SK-N-SH treated with all-trans-retinoic acid at 6 μM for 48 hours (cell line): ENCODE data around the gene PABPN1L.

Experiments used
- ATAC-seq: fragments of 200-7000 bp; cut with Tn5 transposase; 3 replicates; pipeline ENCODE4 v1.9.1; 2020; ENCODE audit warnings: mild to moderate bottlenecking, moderate library complexity
- ARNTL ChIP-seq: fragments of 450-650 bp; formaldehyde crosslinking; IDR thresholded peaks from 2 replicates; pipeline ENCODE4 v1.5.0; 2020; ENCODE audit warnings: low read depth, mild to moderate bottlenecking, moderate library complexity, borderline replicate concordance
- BACH2 ChIP-seq: fragments of 250-450 bp; sonication (Bioruptor Pico); IDR thresholded peaks from 2 replicates; pipeline ENCODE4 v1.9.0; 2021; ENCODE audit warnings: mild to moderate bottlenecking, borderline replicate concordance
- CSDC2 ChIP-seq: fragments of 250-450 bp; sonication (Bioruptor Pico); IDR thresholded peaks from 2 replicates; pipeline ENCODE4 v1.5.0; 2020; ENCODE audit warnings: mild to moderate bottlenecking, moderate library complexity
- ESRRG ChIP-seq: fragments of 250-450 bp; sonication (Bioruptor Pico); IDR thresholded peaks from 2 replicates; pipeline ENCODE4 v1.6.1; 2021; ENCODE audit warnings: mild to moderate bottlenecking
- OSR1 ChIP-seq: fragments of 250-450 bp; sonication (Bioruptor Pico); IDR thresholded peaks from 2 replicates; pipeline ENCODE4 v1.8.0; 2022; ENCODE audit warnings: moderate library complexity, mild to moderate bottlenecking, inconsistent platforms
- PPARA ChIP-seq: fragments of 250-450 bp; sonication (Bioruptor Pico); IDR thresholded peaks from 2 replicates; pipeline ENCODE4 v1.5.0; 2020; ENCODE audit warnings: mild to moderate bottlenecking, borderline replicate concordance
- TCF4 ChIP-seq: fragments of 250-450 bp; sonication (Bioruptor Pico); IDR thresholded peaks from 2 replicates; pipeline ENCODE4 v1.8.0; 2021; ENCODE audit warnings: mild to moderate bottlenecking, moderate library complexity, borderline replicate concordance
- TOX ChIP-seq: fragments of 250-450 bp; sonication (Bioruptor Pico); IDR thresholded peaks from 2 replicates; pipeline ENCODE4 v1.8.0; 2021; ENCODE audit warnings: mild to moderate bottlenecking, moderate library complexity, borderline replicate concordance
- ZC3H10 ChIP-seq: fragments of 250-450 bp; sonication (Bioruptor Pico); IDR thresholded peaks from 2 replicates; pipeline ENCODE4 v1.5.1; 2021; ENCODE audit warnings: mild to moderate bottlenecking, moderate library complexity
- ZFP30 ChIP-seq: fragments of 450-650 bp; formaldehyde crosslinking; IDR thresholded peaks from 2 replicates; pipeline ENCODE4 v1.5.0; 2022; ENCODE audit warnings: mild to moderate bottlenecking, moderate library complexity
- ZNF565 ChIP-seq: fragments of 450-650 bp; formaldehyde crosslinking; conservative IDR thresholded peaks from 2 replicates; pipeline ENCODE4 v1.5.0; 2020; ENCODE audit warnings: low read depth, mild to moderate bottlenecking, moderate library complexity
- ZNF70 ChIP-seq: fragments of 450-650 bp; formaldehyde crosslinking; IDR thresholded peaks from 2 replicates; pipeline ENCODE4 v1.5.0; 2020; ENCODE audit warnings: mild to moderate bottlenecking, moderate library complexity
- ZNF8 ChIP-seq: fragments of 450-650 bp; formaldehyde crosslinking; IDR thresholded peaks from 2 replicates; pipeline ENCODE4 v1.5.0; 2020; ENCODE audit warnings: mild to moderate bottlenecking, moderate library complexity
- TF ChIP-seq, protein P1 (sequence below): fragments of 250-450 bp; sonication (Bioruptor Pico); IDR thresholded peaks from 2 replicates; pipeline ENCODE4 v1.8.0; 2020; ENCODE audit warnings: mild to moderate bottlenecking, moderate library complexity, borderline replicate concordance
- TF ChIP-seq, protein P2 (sequence below): fragments of 250-450 bp; sonication (Bioruptor Pico); IDR thresholded peaks from 2 replicates; pipeline ENCODE4 v1.8.0; 2021; ENCODE audit warnings: low read depth, mild to moderate bottlenecking, moderate library complexity, borderline replicate concordance
- TF ChIP-seq, protein P3 (sequence below): fragments of 250-450 bp; sonication (Bioruptor Pico); IDR thresholded peaks from 2 replicates; pipeline ENCODE4 v1.5.1; 2021; ENCODE audit warnings: mild to moderate bottlenecking, moderate library complexity
- TF ChIP-seq, protein P4 (sequence below): fragments of 250-450 bp; sonication (Bioruptor Pico); IDR thresholded peaks from 2 replicates; pipeline ENCODE4 v1.5.0; 2020; ENCODE audit warnings: mild to moderate bottlenecking, moderate library complexity
- TF ChIP-seq, protein P5 (sequence below): fragments of 250-450 bp; sonication (Bioruptor Pico); IDR thresholded peaks from 2 replicates; pipeline ENCODE4 v1.5.1; 2020; ENCODE audit warnings: low read depth, mild to moderate bottlenecking, moderate library complexity

PABPN1L gene

DNA sequence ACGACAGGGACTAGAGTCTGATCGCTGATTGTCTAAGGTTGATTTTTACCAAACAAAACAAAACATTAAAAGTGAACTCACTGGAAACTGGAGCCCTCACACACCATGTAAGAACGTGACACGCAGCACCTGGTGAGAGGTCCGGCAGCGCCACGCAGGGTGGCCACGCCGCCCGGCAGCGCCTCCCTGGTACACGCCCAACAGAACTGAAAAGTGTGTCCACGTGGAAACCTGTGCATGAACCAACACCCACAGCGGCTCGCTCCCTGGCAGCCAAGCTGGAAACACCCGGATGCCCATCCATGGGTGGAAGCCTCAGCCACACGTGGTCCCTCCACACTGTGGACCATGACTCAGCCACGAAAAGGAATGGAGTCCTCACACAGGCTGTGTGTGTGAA is 18.8 kb downstream of the PABPN1L start:
- ATAC-seq, result no peak
- TF ChIP-seq ZC3H10 (CRISPR knock-in tag) (no peak), PPARA (no peak)

DNA sequence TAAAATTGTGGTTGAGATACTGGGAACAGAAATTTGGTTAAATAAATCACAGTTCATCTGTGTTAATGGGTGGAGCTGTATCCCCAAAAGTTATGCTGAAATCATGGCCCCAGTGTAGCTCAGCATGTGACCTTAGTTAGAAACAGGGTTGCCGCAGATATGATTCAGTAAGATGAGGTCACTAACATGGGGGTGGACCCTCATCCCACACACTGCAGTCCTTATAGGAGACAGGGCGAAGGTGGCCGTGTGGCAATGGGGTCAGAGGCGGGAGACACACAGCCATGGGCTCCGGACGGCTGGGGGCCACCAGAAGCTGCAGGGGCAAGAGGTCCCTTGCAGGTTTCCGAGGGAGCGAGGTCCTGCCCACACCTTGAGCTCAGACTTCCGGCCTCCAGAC is 20.4 kb downstream of the PABPN1L start:
- TF ChIP-seq TOX (CRISPR knock-in tag) (no peak), ZNF70 (no peak), ESRRG (CRISPR knock-in tag) (no peak), ZNF8 (CRISPR knock-in tag) (no peak)
- ATAC-seq, result no peak

DNA sequence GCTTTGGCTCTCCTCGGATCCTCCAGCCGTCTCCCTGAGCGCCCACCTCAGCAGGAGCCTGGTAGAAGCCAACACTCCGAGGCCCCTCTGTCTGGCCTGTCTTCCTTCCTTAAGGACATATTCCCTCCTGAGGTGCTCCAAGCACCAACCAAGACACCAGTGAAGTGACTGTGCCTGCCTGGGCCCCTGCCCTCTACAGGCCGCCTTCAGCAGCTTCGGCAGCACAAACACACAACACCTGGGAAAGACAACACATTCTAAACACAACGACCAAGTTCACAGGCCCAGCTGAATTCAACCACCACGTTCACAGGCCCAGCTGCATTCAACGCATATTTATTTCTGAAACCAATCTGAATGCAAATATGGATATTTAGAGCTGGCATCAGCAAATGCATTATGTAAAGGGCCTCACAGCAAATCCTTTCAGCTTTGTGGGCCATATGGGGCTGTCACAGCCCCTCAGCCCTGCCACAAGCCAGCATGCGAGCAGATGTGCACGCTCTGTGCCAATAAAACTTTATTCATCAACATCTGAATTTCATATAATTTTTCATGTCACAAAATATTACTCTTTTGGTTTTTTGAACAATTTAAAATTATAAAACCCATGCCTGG is 21.9 kb downstream of the PABPN1L start:
- no peak for ATAC-seq
- TF ChIP-seq PPARA (no peak), CSDC2 (CRISPR knock-in tag) (no peak), ZNF8 (CRISPR knock-in tag) (no peak), ZFP30 (CRISPR knock-in tag) (no peak), ARNTL (no peak), TCF4 (CRISPR knock-in tag) (no peak)
- TF ChIP-seq, protein P1, sequence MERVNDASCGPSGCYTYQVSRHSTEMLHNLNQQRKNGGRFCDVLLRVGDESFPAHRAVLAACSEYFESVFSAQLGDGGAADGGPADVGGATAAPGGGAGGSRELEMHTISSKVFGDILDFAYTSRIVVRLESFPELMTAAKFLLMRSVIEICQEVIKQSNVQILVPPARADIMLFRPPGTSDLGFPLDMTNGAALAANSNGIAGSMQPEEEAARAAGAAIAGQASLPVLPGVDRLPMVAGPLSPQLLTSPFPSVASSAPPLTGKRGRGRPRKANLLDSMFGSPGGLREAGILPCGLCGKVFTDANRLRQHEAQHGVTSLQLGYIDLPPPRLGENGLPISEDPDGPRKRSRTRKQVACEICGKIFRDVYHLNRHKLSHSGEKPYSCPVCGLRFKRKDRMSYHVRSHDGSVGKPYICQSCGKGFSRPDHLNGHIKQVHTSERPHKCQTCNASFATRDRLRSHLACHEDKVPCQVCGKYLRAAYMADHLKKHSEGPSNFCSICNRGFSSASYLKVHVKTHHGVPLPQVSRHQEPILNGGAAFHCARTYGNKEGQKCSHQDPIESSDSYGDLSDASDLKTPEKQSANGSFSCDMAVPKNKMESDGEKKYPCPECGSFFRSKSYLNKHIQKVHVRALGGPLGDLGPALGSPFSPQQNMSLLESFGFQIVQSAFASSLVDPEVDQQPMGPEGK (CRISPR knock-in tag), result no peak
- TF ChIP-seq, protein P2, sequence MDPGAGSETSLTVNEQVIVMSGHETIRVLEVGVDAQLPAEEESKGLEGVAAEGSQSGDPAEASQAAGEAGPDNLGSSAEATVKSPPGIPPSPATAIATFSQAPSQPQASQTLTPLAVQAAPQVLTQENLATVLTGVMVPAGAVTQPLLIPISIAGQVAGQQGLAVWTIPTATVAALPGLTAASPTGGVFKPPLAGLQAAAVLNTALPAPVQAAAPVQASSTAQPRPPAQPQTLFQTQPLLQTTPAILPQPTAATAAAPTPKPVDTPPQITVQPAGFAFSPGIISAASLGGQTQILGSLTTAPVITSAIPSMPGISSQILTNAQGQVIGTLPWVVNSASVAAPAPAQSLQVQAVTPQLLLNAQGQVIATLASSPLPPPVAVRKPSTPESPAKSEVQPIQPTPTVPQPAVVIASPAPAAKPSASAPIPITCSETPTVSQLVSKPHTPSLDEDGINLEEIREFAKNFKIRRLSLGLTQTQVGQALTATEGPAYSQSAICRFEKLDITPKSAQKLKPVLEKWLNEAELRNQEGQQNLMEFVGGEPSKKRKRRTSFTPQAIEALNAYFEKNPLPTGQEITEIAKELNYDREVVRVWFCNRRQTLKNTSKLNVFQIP, result no peak

DNA sequence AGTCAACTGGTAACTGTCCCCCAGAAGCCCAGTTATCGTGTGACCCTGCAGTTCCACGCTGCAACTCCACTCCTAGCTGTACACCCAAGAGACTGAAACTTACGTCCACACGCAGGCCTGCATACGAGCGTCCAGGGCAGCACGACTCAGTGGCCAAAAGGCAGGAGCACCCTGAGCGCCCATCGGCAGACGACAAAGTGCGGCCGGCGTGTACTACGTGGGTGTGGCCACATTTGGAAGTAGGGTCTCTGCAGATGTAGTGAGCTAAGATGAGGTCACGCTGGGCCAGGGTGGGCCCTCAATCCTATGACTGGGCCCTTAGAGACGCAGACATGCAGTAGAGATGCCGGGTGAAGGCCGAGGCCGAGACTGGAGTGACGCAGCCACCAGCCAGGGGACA is 23.2 kb downstream of the PABPN1L start:
- TF ChIP-seq ZC3H10 (CRISPR knock-in tag) (no peak), ZNF8 (CRISPR knock-in tag) (no peak), ARNTL (no peak), TOX (CRISPR knock-in tag) (no peak), ZNF565 (CRISPR knock-in tag) (no peak), TCF4 (CRISPR knock-in tag) (no peak)
- TF ChIP-seq, protein P3, sequence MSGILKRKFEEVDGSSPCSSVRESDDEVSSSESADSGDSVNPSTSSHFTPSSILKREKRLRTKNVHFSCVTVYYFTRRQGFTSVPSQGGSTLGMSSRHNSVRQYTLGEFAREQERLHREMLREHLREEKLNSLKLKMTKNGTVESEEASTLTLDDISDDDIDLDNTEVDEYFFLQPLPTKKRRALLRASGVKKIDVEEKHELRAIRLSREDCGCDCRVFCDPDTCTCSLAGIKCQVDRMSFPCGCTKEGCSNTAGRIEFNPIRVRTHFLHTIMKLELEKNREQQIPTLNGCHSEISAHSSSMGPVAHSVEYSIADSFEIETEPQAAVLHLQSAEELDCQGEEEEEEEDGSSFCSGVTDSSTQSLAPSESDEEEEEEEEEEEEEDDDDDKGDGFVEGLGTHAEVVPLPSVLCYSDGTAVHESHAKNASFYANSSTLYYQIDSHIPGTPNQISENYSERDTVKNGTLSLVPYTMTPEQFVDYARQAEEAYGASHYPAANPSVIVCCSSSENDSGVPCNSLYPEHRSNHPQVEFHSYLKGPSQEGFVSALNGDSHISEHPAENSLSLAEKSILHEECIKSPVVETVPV (CRISPR knock-in tag), result no peak
- TF ChIP-seq, protein P2, result no peak
- TF ChIP-seq, protein P4, sequence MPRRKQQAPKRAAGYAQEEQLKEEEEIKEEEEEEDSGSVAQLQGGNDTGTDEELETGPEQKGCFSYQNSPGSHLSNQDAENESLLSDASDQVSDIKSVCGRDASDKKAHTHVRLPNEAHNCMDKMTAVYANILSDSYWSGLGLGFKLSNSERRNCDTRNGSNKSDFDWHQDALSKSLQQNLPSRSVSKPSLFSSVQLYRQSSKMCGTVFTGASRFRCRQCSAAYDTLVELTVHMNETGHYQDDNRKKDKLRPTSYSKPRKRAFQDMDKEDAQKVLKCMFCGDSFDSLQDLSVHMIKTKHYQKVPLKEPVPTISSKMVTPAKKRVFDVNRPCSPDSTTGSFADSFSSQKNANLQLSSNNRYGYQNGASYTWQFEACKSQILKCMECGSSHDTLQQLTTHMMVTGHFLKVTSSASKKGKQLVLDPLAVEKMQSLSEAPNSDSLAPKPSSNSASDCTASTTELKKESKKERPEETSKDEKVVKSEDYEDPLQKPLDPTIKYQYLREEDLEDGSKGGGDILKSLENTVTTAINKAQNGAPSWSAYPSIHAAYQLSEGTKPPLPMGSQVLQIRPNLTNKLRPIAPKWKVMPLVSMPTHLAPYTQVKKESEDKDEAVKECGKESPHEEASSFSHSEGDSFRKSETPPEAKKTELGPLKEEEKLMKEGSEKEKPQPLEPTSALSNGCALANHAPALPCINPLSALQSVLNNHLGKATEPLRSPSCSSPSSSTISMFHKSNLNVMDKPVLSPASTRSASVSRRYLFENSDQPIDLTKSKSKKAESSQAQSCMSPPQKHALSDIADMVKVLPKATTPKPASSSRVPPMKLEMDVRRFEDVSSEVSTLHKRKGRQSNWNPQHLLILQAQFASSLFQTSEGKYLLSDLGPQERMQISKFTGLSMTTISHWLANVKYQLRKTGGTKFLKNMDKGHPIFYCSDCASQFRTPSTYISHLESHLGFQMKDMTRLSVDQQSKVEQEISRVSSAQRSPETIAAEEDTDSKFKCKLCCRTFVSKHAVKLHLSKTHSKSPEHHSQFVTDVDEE (CRISPR knock-in tag), result no peak
- ATAC-seq, result no peak

DNA sequence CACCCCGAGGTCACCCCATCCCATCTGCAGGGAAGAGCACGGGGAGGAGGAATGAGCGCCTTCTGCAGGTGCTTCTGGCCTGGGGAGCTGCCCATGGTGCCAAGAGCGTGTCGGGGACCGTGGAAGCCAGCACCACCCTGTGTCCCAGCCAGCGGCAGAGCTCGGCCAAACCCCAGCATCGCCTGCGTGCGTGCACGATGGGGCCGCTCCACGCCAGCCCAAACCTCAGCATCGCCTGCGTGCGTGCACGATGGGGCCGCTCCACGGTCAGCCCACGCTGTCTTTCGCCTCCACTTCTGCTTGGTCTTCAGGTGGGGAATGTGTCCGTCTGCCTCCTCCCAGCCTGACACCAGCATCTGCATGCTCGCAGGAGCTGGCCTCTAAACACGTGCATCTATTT is 23.7 kb downstream of the PABPN1L start:
- ATAC-seq, result no peak
- TF ChIP-seq, protein P5, sequence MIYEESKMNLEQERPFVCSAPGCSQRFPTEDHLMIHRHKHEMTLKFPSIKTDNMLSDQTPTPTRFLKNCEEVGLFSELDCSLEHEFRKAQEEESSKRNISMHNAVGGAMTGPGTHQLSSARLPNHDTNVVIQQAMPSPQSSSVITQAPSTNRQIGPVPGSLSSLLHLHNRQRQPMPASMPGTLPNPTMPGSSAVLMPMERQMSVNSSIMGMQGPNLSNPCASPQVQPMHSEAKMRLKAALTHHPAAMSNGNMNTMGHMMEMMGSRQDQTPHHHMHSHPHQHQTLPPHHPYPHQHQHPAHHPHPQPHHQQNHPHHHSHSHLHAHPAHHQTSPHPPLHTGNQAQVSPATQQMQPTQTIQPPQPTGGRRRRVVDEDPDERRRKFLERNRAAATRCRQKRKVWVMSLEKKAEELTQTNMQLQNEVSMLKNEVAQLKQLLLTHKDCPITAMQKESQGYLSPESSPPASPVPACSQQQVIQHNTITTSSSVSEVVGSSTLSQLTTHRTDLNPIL (CRISPR knock-in tag), result no peak
- TF ChIP-seq ZFP30 (CRISPR knock-in tag) (no peak), TOX (CRISPR knock-in tag) (no peak), ZNF565 (CRISPR knock-in tag) (no peak), OSR1 (no peak), BACH2 (CRISPR knock-in tag) (no peak), CSDC2 (CRISPR knock-in tag) (no peak), ZNF8 (CRISPR knock-in tag) (no peak), TCF4 (CRISPR knock-in tag) (no peak), ESRRG (CRISPR knock-in tag) (no peak)
- TF ChIP-seq, protein P1 (CRISPR knock-in tag), result no peak
- TF ChIP-seq, protein P2, result no peak
